ENCODE results near the gene SMIM23. TPM values are rescaled to one million over a fixed set of nuclear protein-coding genes. Genes with fewer than 3 reads are reported as not detected.

The SMIM23 gene
- total RNA-seq, 1 donor, result not detected

DNA sequence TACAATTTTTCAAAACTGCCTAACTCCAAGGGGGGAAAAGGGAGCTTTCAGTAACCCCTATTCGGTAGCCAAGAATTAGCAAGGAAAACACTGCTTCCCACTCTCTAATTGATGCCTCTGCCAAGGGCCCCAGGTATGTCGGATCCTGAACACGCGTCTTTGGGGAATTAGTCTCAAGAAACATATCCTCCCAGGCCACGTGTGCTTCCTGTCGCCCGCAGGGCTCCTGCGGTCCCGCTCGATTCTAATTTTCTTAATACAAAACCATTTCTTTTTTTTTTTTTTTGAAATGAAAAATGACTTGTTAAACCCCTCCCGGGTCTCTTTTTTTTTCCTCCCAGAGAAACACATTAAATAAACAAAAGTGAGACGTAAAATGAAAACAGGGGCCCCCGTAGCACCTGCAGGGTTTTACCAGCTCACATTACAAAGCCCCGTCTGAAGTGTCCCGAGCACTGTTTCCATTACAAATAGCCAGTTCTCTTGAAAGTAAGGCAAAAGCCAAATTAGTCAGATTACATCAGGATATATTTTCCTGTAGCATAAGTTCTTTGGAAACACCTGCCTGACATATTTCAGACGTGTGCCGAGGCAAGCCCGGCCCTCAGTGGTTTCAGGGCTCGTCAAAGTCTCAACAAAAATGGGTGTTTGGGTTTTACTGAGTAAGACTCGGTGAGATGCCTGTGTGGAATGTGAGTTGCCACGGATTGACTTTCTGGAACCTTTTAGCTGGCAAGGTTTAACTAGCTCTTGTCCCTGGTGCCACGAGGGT lies 21.5 kb downstream of the SMIM23 start:
- H3K4me3 ChIP-seq (ENCODE audit: low read depth, low read length), result no peak overlapping the region
- TF ChIP-seq, protein P1, sequence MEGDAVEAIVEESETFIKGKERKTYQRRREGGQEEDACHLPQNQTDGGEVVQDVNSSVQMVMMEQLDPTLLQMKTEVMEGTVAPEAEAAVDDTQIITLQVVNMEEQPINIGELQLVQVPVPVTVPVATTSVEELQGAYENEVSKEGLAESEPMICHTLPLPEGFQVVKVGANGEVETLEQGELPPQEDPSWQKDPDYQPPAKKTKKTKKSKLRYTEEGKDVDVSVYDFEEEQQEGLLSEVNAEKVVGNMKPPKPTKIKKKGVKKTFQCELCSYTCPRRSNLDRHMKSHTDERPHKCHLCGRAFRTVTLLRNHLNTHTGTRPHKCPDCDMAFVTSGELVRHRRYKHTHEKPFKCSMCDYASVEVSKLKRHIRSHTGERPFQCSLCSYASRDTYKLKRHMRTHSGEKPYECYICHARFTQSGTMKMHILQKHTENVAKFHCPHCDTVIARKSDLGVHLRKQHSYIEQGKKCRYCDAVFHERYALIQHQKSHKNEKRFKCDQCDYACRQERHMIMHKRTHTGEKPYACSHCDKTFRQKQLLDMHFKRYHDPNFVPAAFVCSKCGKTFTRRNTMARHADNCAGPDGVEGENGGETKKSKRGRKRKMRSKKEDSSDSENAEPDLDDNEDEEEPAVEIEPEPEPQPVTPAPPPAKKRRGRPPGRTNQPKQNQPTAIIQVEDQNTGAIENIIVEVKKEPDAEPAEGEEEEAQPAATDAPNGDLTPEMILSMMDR (IDR thresholded peaks at IDR 0.05; ENCODE audit: insufficient read depth, low read length), result no peak
- peak; percentile 11 for DNase-seq (ENCODE audit: low read depth)

DNA sequence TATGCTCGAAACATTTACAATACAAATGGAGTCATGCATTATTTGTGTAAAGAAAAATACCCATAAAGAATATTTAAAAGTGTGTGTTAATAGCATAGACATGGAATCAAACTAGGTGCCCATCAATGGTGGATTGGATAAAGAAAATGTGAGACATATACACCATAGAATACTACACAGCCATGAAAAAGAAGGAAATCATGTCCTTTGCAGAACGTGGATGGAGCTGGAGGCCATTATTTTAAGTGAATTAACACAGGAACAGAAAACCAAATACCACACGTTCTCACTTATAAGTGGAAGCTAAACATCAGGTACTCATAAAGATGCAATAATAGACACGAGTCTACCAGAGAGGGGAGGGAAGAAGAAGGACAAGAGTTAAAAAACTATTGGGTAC lies 22.8 kb downstream of the SMIM23 start:
- no peak for DNase-seq (ENCODE audit: low read depth)
- TF ChIP-seq, protein P1 (IDR thresholded peaks at IDR 0.05; ENCODE audit: insufficient read depth, low read length), result no peak
- no peak overlapping the region for H3K4me3 ChIP-seq (ENCODE audit: low read depth, low read length)

DNA sequence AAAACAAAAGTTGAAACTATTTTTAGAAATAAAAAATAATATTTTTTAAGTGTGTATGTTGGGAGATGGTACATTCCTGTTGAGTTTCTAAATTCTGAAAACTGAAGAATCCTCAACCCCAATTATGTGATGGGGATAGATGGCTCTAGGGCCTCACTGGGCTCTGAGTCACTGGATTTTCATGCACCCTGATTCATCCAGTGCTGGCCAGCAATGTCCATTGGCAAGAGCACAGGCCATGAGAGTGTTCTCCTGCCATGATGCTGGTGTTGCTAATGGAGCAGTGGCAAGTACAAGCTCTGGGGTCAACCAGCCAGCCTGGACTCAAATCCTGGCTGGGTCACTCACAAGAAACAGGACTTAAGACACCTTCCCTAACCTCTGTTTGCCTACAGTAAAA lies 23.3 kb downstream of the SMIM23 start:
- TF ChIP-seq, protein P1 (IDR thresholded peaks at IDR 0.05; ENCODE audit: insufficient read depth, low read length), result no peak
- H3K4me3 ChIP-seq (ENCODE audit: low read depth, low read length), result no peak overlapping the region
- peak; percentile 61 for DNase-seq (ENCODE audit: low read depth)

DNA sequence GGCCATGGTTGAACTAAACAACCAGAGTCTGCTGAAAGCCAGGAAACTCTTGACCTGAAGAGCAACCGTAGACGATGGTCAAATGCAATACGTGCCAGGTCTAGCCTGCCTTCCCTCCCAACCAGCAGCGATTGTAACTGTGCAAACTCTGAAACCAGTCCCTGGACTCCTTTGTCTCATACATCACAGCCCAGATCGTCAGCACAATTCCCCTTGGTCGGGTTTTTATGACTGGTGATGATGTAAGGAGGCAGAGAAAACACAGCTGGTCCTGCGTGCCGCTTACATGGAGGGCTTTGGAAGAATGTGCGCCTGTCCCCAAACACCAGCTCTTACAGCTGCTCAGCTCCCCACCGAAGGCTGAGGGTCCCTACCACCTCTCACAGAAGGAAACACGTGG lies 24.6 kb downstream of the SMIM23 start:
- DNase-seq (ENCODE audit: low read depth), result no peak
- no peak overlapping the region for H3K4me3 ChIP-seq (ENCODE audit: low read depth, low read length)

DNA sequence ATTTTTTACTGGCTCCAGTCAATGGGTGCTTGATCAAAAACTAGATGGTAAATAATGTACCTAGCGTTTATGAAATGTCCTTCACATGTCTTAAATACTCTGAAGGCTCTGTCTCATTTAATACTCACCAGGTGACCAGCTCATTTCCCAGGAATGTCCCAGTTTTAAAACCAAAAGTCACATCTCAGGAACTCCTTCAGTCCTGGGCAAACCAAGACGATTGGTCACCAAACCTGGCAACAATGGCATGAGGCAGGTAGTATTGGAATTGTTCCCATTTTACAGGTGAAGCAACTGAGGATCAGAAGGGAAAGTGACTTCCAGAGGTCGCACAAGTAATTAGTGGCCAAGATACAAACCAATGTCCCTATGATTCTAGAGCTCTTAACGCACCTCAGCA lies 27.7 kb downstream of the SMIM23 start:
- TF ChIP-seq, protein P1 (IDR thresholded peaks at IDR 0.05; ENCODE audit: insufficient read depth, low read length), result no peak
- no peak overlapping the region for H3K4me3 ChIP-seq (ENCODE audit: low read depth, low read length)
- DNase-seq (ENCODE audit: low read depth), result no peak

More for the DNA sequence above, 24.6 kb downstream of the SMIM23 start:
- TF ChIP-seq, protein P1 (IDR thresholded peaks at IDR 0.05; ENCODE audit: insufficient read depth, low read length), result no peak

DNA sequence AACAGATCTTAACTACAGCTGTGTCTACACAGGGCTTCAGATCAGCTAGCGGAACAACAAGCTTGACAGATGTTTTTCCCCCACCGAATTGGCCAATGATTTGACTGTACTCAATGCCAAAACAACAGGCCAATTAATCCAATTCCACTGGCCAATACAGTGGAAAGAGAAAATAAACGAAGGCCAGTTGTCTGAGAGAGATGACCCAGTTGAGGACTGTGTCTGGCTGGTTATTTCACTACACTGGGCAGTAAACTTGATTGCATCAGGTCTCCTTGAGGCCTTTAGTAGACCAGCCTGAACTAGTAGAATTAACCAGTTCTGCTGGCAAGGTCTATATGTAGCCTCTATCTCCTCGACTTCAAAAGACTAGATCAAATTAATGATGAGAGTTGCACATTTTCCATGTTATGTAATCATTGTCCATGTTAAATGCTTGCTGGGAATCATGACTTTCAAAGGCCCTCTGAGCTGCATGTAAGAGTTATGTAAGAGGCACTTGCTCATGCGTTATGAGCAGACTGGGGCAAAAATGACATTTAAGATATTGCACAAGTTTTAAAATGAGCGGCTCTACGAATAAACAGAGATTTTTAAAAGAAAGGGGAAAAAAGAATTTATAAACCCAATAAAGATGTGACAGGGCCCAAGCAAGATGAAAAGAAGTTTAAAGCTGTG lies 28.3 kb downstream of the SMIM23 start:
- DNase-seq (ENCODE audit: low read depth), result no peak

More for the DNA sequence above, 28.3 kb downstream of the SMIM23 start:
- TF ChIP-seq, protein P1 (IDR thresholded peaks at IDR 0.05; ENCODE audit: insufficient read depth, low read length), result no peak
- no peak overlapping the region for H3K4me3 ChIP-seq (ENCODE audit: low read depth, low read length)

All from fibroblast of the aortic adventitia (primary cell).